Endodermal cell (in vitro differentiated cells): ENCODE data around the gene FXYD1. TPM values are rescaled to one million over a fixed set of nuclear protein-coding genes. Genes with fewer than 3 reads are reported as not detected.

Experiments
- DNase-seq: peaks from one replicate; pipeline ENCODE4 v3.0.0-alpha.2; 2017
- H3K27ac ChIP-seq: 2 replicates; pipeline ENCODE4 v1.5.1; 2013; ENCODE audit warnings: mild to moderate bottlenecking, low read depth, low read length, moderate library complexity
- H3K27me3 ChIP-seq: 2 replicates; pipeline ENCODE4 v1.6.1; 2013; ENCODE audit warnings: mild to moderate bottlenecking, low read length, moderate library complexity; ENCODE audit not compliant: insufficient read depth, control insufficient read depth, poor library complexity, severe bottlenecking
- H3K36me3 ChIP-seq: 2 replicates; pipeline ENCODE4 v1.7.0; 2013; ENCODE audit warnings: mild to moderate bottlenecking, low read length, moderate library complexity; ENCODE audit not compliant: control insufficient read depth, insufficient read depth
- H3K4me1 ChIP-seq: one replicate; pipeline ENCODE4 v1.7.0; 2013; ENCODE audit warnings: low read length; ENCODE audit not compliant: control insufficient read depth, insufficient read depth
- H3K4me3 ChIP-seq: 2 replicates; pipeline ENCODE4 v1.5.1; 2013; ENCODE audit warnings: mild to moderate bottlenecking, low read length, moderate library complexity
- H3K9ac ChIP-seq: 2 replicates; pipeline ENCODE4 v1.6.1; 2013; ENCODE audit warnings: mild to moderate bottlenecking, low read length, moderate library complexity; ENCODE audit not compliant: poor library complexity, severe bottlenecking; ENCODE audit errors: extremely low read depth
- H3K9me3 ChIP-seq: 2 replicates; pipeline ENCODE4 v1.6.1; 2013; ENCODE audit warnings: mild to moderate bottlenecking, low read length, moderate library complexity; ENCODE audit not compliant: control insufficient read depth
- H3K27ac Mint-ChIP-seq: 2 replicates; pipeline ENCODE4 v1.8.0; 2020; ENCODE audit warnings: mixed read lengths
- H3K27me3 Mint-ChIP-seq: 2 replicates; pipeline ENCODE4 v1.8.0; 2021; ENCODE audit warnings: mild to moderate bottlenecking, mixed read lengths; ENCODE audit not compliant: insufficient read depth
- H3K36me3 Mint-ChIP-seq: 2 replicates; pipeline ENCODE4 v1.8.0; 2020; ENCODE audit warnings: low read depth, mixed read lengths
- H3K4me1 Mint-ChIP-seq: 2 replicates; pipeline ENCODE4 v1.8.0; 2020; ENCODE audit warnings: mixed read lengths
- H3K4me3 Mint-ChIP-seq: 2 replicates; pipeline ENCODE4 v1.8.0; 2020; ENCODE audit warnings: mild to moderate bottlenecking, moderate library complexity, mixed read lengths
- H3K9me3 Mint-ChIP-seq: 2 replicates; pipeline ENCODE4 v1.8.0; 2020; ENCODE audit warnings: mild to moderate bottlenecking, mixed read lengths
- WGBS, 2 experiments: methylation state at CpG; one replicate each; pipeline versions ENCODE4 v1.1.5 to v1.1.7; 2013; ENCODE audit warnings: missing lambda C conversion rate in 2 of 2, mixed read lengths in 1 of 2; ENCODE audit not compliant: insufficient coverage in 1 of 2, insufficient read length in 1 of 2; 5-methylcytosine and 5-hydroxymethylcytosine counted together
- total RNA-seq, 2 donors: library from RNA; stranded (reverse); fragmentation: NEBNext Ultra II Directional in 1 of 2; extraction: Animal tissue kit (Norgen Biotek cat#: 25700) in 1 of 2; gene quantifications; 2 replicates in 1 of 2; 3 replicates in 1 of 2; pipeline ENCODE4 v1.2.1, GENCODE V29; 2021
- TF ChIP-seq, protein P1 (sequence below): fragments of 200-600 bp; sonication (generic); conservative IDR thresholded peaks from 2 replicates; pipeline ENCODE4 v1.5.0; 2021; ENCODE audit warnings: antibody characterized with exemption, mild to moderate bottlenecking

Gene FXYD1
- total RNA-seq, 2 donors from 2014 or later: 0.75 TPM; not detected in 1

DNA sequence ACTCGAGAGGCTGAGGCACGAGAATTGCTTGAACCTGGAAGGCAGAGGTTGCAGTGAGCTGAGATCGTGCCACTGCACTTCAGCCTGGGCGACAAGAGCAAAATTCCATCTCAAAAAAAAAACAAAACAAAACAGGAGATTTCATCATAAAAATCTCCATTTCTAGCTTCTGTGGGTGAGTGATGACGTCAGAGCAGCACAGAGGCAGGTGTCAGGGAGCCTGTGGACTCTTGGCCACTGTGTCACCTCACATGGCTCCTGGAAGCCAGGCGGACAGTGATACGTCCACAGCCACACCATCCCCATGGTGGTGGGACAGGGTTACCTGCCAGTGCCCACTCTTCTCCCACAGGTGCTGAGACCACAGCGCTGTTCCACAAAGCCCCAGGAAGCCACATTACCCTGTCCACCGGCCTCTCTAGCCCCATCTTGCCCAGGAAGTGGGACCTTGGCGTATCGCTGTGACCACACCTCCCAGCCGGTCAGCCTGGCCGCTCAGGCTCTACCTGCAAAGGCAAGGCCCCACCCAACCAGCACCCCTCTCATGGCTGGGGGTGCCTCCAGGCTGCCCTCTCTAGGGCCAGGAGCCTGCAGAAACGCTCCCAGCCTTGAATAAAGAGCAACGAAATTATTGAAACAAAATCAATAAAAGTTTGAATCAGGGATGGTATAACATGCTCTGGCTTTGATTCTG, 25.5 kb upstream of the FXYD1 start:
- TF ChIP-seq, protein P1, sequence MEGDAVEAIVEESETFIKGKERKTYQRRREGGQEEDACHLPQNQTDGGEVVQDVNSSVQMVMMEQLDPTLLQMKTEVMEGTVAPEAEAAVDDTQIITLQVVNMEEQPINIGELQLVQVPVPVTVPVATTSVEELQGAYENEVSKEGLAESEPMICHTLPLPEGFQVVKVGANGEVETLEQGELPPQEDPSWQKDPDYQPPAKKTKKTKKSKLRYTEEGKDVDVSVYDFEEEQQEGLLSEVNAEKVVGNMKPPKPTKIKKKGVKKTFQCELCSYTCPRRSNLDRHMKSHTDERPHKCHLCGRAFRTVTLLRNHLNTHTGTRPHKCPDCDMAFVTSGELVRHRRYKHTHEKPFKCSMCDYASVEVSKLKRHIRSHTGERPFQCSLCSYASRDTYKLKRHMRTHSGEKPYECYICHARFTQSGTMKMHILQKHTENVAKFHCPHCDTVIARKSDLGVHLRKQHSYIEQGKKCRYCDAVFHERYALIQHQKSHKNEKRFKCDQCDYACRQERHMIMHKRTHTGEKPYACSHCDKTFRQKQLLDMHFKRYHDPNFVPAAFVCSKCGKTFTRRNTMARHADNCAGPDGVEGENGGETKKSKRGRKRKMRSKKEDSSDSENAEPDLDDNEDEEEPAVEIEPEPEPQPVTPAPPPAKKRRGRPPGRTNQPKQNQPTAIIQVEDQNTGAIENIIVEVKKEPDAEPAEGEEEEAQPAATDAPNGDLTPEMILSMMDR: no peak
- Mint-ChIP-seq H3K27ac (no peak overlapping the region), H3K27me3 (peaks cover 9% of the 10 kb centered on the region), H3K36me3 (no peaks in the 10 kb centered on the region), H3K4me3 (no peak overlapping the region), H3K4me1 (peaks cover 5% of the 10 kb centered on the region), H3K9me3 (no peaks in the 10 kb centered on the region)
- Histone ChIP-seq H3K27ac (no peak overlapping the region), H3K36me3 (no peaks in the 10 kb centered on the region), H3K4me1 (no peaks in the 10 kb centered on the region), H3K9me3 (no peaks in the 10 kb centered on the region), H3K4me3 (no peak overlapping the region), H3K9ac (no peak overlapping the region), H3K27me3 (no peaks in the 10 kb centered on the region)
- no peak for DNase-seq
- 90 to 95% methylated on average over 9 to 15 of the region's 15 CpGs for WGBS, 2 experiments

DNA sequence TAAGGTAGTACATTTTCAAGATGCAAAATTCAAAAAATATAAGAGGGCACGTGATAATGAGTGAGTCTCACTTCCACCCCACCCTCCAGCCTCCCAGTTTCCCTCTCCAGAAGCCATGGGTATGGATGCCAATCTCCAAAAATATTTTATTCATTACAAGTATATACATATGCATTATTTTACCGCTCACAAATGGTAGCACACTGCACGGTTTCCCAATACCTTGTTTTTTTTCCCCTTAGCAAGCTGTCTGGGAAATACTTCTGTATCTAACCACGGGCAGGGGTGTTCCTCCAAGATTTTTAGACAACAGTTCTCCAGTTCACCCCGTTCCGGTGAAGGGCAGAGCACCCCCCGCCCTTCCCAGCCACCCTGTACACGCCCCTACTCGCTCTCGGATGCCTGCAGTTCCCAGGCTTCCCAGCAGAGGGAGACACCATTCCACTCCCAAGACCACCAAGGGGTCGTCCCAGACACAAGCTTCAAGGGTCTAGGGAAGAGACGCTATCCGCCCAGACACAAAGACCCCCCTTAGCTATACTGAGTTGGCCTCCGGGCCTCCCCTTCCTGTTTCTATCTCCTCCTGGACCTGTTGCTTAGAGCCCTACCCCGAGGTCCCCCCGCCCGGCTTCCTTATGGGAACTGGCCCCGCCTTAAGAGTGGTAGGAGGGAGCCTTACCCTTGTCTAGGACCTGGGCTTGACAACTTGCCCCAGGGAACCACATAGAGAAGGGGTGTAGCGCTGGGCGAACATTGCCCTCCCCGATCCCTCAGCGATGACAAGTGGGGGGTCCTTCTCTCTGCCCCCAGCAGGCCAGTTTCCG, 24.1 kb upstream of the FXYD1 start:
- Histone ChIP-seq H3K4me3 (peak overlapping the region; percentile 11), H3K36me3 (no peaks in the 10 kb centered on the region), H3K9me3 (no peaks in the 10 kb centered on the region), H3K27me3 (no peaks in the 10 kb centered on the region), H3K4me1 (no peaks in the 10 kb centered on the region), H3K27ac (peak overlapping the region; percentile 70), H3K9ac (no peak overlapping the region)
- peaks cover 9% of the 10 kb centered on the region for H3K27me3 Mint-ChIP-seq
- no peaks in the 10 kb centered on the region for H3K9me3 Mint-ChIP-seq
- H3K27ac Mint-ChIP-seq: no peak overlapping the region
- TF ChIP-seq, protein P1: peak; percentile 99
- H3K4me3 Mint-ChIP-seq: peak overlapping the region; percentile 55
- no peaks in the 10 kb centered on the region for H3K36me3 Mint-ChIP-seq
- 15 to 31% methylated on average over 12 to 23 of the region's 23 CpGs for WGBS, 2 experiments
- peaks cover 5% of the 10 kb centered on the region for H3K4me1 Mint-ChIP-seq
- DNase-seq: peak; percentile 95

DNA sequence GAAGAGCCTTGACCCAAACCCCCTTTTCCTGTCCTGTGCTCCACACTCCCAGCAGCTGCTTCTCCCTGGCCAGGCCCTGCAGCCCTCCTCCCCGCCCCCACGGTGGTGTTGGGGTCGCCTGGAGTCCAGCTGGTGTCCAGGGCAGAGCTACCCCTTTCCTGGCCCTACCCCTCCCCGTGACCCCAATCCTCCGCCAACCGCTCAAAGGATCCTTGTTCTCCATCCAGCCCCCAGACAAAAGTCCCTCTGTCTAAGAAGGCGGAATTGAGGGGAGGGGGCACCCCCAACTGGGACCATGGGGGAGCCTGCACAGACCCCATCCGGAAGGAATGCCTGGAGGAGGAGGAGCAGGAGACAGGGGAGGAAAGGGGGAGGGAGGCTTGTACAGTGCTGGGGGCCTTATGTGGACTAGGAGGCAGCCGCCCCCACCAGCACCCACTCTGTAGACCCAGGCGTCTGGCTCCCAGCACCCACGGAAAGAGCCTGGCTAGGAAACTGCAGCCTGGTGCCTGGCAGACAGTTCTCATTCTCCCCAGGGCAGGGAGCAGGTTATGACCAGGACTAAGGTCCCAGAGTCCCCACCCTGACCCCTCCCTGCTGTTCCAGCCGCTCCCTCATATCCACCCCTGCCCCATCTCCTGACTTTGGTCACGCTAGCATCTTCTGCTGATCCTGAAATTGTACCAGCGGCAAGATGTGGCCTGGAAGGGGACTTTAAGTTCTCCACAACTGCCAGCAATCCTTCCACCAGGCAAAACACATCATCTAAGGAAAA, 23.3 kb upstream of the FXYD1 start, which contains the start of gene FXYD3:
Gene FXYD3, plus strand, starts transcription at position 647 of the 775 bp plus-strand sequence. CDS start 3,554 bp downstream, outside the sequence.
- Mint-ChIP-seq H3K27ac (no peak within 1 kb of the TSS), H3K4me1 (peaks cover 5% of the 10 kb centered on the region), H3K9me3 (no peaks in the 10 kb centered on the region), H3K27me3 (peaks cover 9% of the 10 kb centered on the region), H3K4me3 (peak within 1 kb of the TSS; percentile 55), H3K36me3 (no peaks in the 10 kb centered on the region)
- Histone ChIP-seq H3K27ac (peak within 1 kb of the TSS; percentile 70), H3K36me3 (no peaks in the 10 kb centered on the region), H3K4me3 (peak within 1 kb of the TSS; percentile 11), H3K9ac (no peak within 1 kb of the TSS), H3K9me3 (no peaks in the 10 kb centered on the region), H3K4me1 (no peaks in the 10 kb centered on the region), H3K27me3 (no peaks in the 10 kb centered on the region)
- TF ChIP-seq, protein P1: no peak
- 84 to 100% methylated on average over 2 to 14 of the region's 14 CpGs for WGBS, 2 experiments
- no peak for DNase-seq
